Central memory CD8-positive, alpha-beta T cell (primary cell): ENCODE data around the gene OTOF.

Experiments used
- ATAC-seq: fragments of 150-1000 bp; cut with Tn5 transposase; replicated peaks from 2 replicates; pipeline ENCODE4 v1.10.0; 2022; ENCODE audit warnings: mild to moderate bottlenecking, moderate FRiP score, moderate number of reproducible peaks; ENCODE audit not compliant: poor library complexity, severe bottlenecking; ENCODE audit errors: extremely low read depth
- DNase-seq, 2 donors: peaks; one replicate each; pipeline ENCODE4 v3.0.0; 2021; ENCODE audit warnings: low spot score in 2 of 2
- H3K27ac Mint-ChIP-seq: one replicate; pipeline ENCODE4 v1.8.0; 2022; ENCODE audit warnings: low read depth, mild to moderate bottlenecking, moderate library complexity, mixed read lengths
- H3K27me3 Mint-ChIP-seq: one replicate; pipeline ENCODE4 v1.8.0; 2022; ENCODE audit warnings: mixed read lengths
- H3K36me3 Mint-ChIP-seq: one replicate; pipeline ENCODE4 v1.8.0; 2022; ENCODE audit warnings: mild to moderate bottlenecking, moderate library complexity, mixed read lengths; ENCODE audit not compliant: insufficient read depth
- H3K4me1 Mint-ChIP-seq: one replicate; pipeline ENCODE4 v1.8.0; 2022; ENCODE audit warnings: mixed read lengths
- H3K4me3 Mint-ChIP-seq: one replicate; pipeline ENCODE4 v1.8.0; 2022; ENCODE audit warnings: mild to moderate bottlenecking, moderate library complexity, mixed read lengths
- H3K9me3 Mint-ChIP-seq: one replicate; pipeline ENCODE4 v1.8.0; 2022; ENCODE audit warnings: mixed read lengths

Gene OTOF

GRCh38 chr2:26514045-26514444, 36.1 kb upstream of the OTOF start:
- Mint-ChIP-seq H3K27me3 (peaks cover 60% of the 10 kb centered on the region), H3K4me3 (no peak overlapping the region), H3K4me1 (no peaks in the 10 kb centered on the region), H3K36me3 (peaks cover 1% of the 10 kb centered on the region), H3K27ac (no peak overlapping the region), H3K9me3 (no peaks in the 10 kb centered on the region)
- DNase-seq (no peak), ATAC-seq (no peak)

- Mint-ChIP-seq H3K27me3 (peaks cover 61% of the 10 kb centered on the region), H3K27ac (no peak overlapping the region)
- no peak for ATAC-seq
Measured at GRCh38 chr2:26513261-26513660, 35.3 kb upstream of the OTOF start.

DNA sequence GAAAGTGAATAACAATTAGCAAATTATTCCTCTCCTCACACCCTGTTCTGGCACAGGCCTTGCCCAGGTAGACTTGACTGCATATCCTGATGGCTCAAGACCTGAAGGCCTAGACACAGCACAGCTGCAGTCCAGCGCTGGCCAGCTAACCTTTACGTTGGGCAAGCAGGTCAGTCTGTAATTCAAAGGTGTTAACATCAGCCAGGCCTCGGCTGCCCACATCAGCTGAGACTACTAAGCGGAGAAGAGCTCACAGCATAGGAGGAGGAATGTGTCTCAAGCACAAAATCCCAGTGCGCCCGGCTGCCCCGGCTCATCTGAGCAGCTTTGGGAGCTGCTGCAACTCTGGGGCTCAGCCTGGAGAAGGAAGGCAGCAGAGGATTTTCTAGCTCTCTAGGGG, 33.5 kb upstream of the OTOF start:
- ATAC-seq (no peak), DNase-seq (no peak)
- Mint-ChIP-seq H3K27me3 (peaks cover 56% of the 10 kb centered on the region), H3K27ac (no peak overlapping the region), H3K36me3 (no peaks in the 10 kb centered on the region), H3K4me3 (no peak overlapping the region), H3K9me3 (no peaks in the 10 kb centered on the region), H3K4me1 (no peaks in the 10 kb centered on the region)

More at GRCh38 chr2:26513261-26513660, 35.3 kb upstream of the OTOF start:
- no peaks in the 10 kb centered on the region for H3K36me3 Mint-ChIP-seq
- H3K9me3 Mint-ChIP-seq: no peaks in the 10 kb centered on the region
- H3K4me3 Mint-ChIP-seq: no peak overlapping the region
- no peak for DNase-seq
- H3K4me1 Mint-ChIP-seq: no peaks in the 10 kb centered on the region

- H3K9me3 Mint-ChIP-seq: no peaks in the 10 kb centered on the region
- peaks cover 56% of the 10 kb centered on the region for H3K27me3 Mint-ChIP-seq
- H3K4me1 Mint-ChIP-seq: no peaks in the 10 kb centered on the region
- ATAC-seq (no peak), DNase-seq (no peak)
- H3K27ac Mint-ChIP-seq: no peak overlapping the region
- no peak overlapping the region for H3K4me3 Mint-ChIP-seq
- no peaks in the 10 kb centered on the region for H3K36me3 Mint-ChIP-seq
Measured at GRCh38 chr2:26510344-26510973, 32.5 kb upstream of the OTOF start.

DNA sequence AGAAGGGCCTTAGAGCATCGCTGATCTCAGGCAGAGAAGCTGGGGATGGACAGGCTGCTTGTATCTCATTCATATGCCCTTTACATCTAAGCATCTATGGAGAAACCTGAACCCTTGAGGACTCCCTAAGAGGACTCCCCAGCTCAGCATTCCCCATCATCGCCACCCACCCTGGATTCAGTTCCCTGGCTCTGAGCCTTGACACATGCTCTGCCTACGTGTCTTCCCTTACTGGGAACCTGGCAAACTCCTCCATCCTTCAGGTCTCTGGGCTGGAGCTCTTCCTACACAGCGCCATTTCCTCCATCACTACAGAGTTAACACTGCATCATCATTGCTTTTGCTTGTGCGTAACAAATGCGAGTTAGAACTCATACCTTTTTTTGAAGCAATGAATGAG, 31.2 kb upstream of the OTOF start:
- ATAC-seq (no peak), DNase-seq (no peak)
- peaks cover 51% of the 10 kb centered on the region for H3K27me3 Mint-ChIP-seq
- H3K9me3 Mint-ChIP-seq: no peaks in the 10 kb centered on the region
- H3K27ac Mint-ChIP-seq: no peak overlapping the region
- no peaks in the 10 kb centered on the region for H3K4me1 Mint-ChIP-seq
- H3K4me3 Mint-ChIP-seq: no peak overlapping the region
- H3K36me3 Mint-ChIP-seq: no peaks in the 10 kb centered on the region

- H3K27me3 Mint-ChIP-seq: peaks cover 43% of the 10 kb centered on the region
- H3K9me3 Mint-ChIP-seq: no peaks in the 10 kb centered on the region
- no peaks in the 10 kb centered on the region for H3K36me3 Mint-ChIP-seq
- no peak overlapping the region for H3K27ac Mint-ChIP-seq
- H3K4me3 Mint-ChIP-seq: no peak overlapping the region
- H3K4me1 Mint-ChIP-seq: peaks cover 9% of the 10 kb centered on the region
- ATAC-seq: no peak
- no peak for DNase-seq
Measured at GRCh38 chr2:26507932-26508331, 30.0 kb upstream of the OTOF start.

- no peak for DNase-seq
- no peaks in the 10 kb centered on the region for H3K9me3 Mint-ChIP-seq
- H3K4me3 Mint-ChIP-seq: no peak overlapping the region
- H3K27me3 Mint-ChIP-seq: peaks cover 35% of the 10 kb centered on the region
- H3K27ac Mint-ChIP-seq: no peak overlapping the region
- peaks cover 9% of the 10 kb centered on the region for H3K4me1 Mint-ChIP-seq
- ATAC-seq: no peak
- no peaks in the 10 kb centered on the region for H3K36me3 Mint-ChIP-seq
Measured at GRCh38 chr2:26507088-26507487, 29.2 kb upstream of the OTOF start.

DNA sequence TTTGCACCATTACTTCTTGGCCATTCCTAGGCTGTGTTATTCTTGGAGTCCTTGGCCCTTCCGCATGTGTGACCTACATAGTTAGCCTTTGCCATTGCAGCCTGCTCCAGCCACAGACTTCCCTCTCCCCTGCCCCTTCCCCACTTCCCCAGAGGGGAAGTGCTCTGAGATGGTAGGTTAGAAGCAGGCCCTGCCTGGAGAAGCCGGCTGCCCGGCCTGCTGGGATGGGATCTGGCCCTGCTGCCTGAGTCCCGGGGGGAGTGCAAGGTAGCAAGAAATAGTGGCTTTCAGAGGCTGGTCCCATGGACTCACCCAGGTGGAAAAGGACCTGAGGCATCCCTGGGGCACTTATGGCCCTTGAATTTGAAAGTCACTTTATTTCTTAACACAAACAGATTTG, 28.4 kb upstream of the OTOF start:
- no peak for ATAC-seq
- H3K9me3 Mint-ChIP-seq: no peaks in the 10 kb centered on the region
- H3K4me3 Mint-ChIP-seq: no peak overlapping the region
- no peak overlapping the region for H3K27ac Mint-ChIP-seq
- peaks cover 9% of the 10 kb centered on the region for H3K4me1 Mint-ChIP-seq
- no peak for DNase-seq
- H3K36me3 Mint-ChIP-seq: no peaks in the 10 kb centered on the region
- peaks cover 31% of the 10 kb centered on the region for H3K27me3 Mint-ChIP-seq

- DNase-seq (no peak), ATAC-seq (no peak)
- H3K4me3 Mint-ChIP-seq: peak overlapping the region; percentile 65
- peaks cover 9% of the 10 kb centered on the region for H3K4me1 Mint-ChIP-seq
- no peak overlapping the region for H3K27ac Mint-ChIP-seq
- H3K27me3 Mint-ChIP-seq: peaks cover 10% of the 10 kb centered on the region
- no peaks in the 10 kb centered on the region for H3K36me3 Mint-ChIP-seq
- no peaks in the 10 kb centered on the region for H3K9me3 Mint-ChIP-seq
Measured at GRCh38 chr2:26504002-26504401, 26.1 kb upstream of the OTOF start.

DNA sequence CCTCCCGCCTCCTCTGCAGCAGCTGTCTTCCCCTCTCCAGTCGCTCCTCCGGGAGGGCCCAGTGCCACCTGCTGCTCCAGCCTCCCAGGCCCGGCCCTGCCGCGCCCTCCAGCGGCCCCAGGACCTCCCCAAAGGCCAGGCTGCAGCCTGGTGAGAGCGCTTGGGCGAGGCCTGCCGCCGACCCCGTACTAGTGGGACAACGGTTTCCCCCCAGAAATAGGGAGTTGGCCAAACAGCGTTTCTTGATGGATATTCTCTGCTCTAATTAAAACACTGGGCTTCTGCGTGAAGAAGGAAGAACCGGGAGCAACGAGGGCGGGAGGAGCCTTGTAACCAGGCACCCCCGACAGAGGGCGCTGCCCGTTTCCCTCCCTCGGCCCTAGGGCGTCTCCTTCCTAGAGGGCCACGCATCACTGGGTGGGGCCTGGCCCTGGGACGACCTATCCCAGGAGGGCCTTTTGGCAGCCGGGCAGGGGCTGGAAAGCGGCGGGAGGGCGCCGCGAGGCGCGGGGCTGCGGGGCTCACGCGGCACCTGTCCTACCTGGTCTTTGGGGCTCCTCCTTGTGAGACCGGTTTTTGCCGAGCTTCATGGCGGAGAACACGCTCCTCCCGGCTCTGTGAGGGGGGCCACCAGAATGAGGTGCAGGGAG, 25.4 kb upstream of the OTOF start:
- Mint-ChIP-seq H3K4me1 (peaks cover 9% of the 10 kb centered on the region), H3K4me3 (peak overlapping the region; percentile 65), H3K36me3 (no peaks in the 10 kb centered on the region), H3K9me3 (no peaks in the 10 kb centered on the region), H3K27me3 (peaks cover 10% of the 10 kb centered on the region), H3K27ac (no peak overlapping the region)
- ATAC-seq (peak; percentile 96), DNase-seq (peak; percentile 55 to 64)

- H3K27me3 Mint-ChIP-seq: peaks cover 21% of the 10 kb centered on the region
- H3K4me1 Mint-ChIP-seq: peaks cover 9% of the 10 kb centered on the region
- no peak overlapping the region for H3K27ac Mint-ChIP-seq
- no peak for DNase-seq
- H3K4me3 Mint-ChIP-seq: no peak overlapping the region
- no peaks in the 10 kb centered on the region for H3K9me3 Mint-ChIP-seq
- no peaks in the 10 kb centered on the region for H3K36me3 Mint-ChIP-seq
- no peak for ATAC-seq
Measured at GRCh38 chr2:26500406-26500805, 22.5 kb upstream of the OTOF start.

GRCh38 chr2:26495705-26496297, 17.9 kb upstream of the OTOF start:
- Mint-ChIP-seq H3K36me3 (no peaks in the 10 kb centered on the region), H3K4me3 (no peak overlapping the region), H3K4me1 (no peaks in the 10 kb centered on the region), H3K27me3 (peaks cover 21% of the 10 kb centered on the region), H3K27ac (no peak overlapping the region), H3K9me3 (no peaks in the 10 kb centered on the region)
- ATAC-seq (no peak), DNase-seq (no peak)

DNA sequence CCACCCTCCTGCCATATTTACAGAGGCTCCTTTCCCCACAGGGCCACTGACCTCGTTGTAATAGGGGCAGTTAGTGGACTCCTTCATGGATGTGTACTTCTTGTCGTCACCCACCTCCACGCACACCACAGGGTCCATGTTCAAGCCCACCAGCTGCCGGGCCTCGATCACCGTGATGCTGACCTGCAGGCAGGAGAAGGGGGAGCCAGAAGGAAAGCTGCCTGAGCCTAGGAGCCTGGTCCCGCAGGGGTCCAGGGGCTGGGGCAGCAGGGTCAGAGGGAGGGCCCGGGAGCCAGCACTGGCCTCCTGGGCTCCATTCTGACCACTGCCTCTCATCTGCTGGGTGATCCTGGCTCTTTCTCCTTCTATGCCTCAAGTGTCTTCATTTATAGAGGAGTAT, 17.0 kb upstream of the OTOF start:
- no peak for DNase-seq
- no peaks in the 10 kb centered on the region for H3K4me1 Mint-ChIP-seq
- H3K9me3 Mint-ChIP-seq: no peaks in the 10 kb centered on the region
- H3K4me3 Mint-ChIP-seq: no peak overlapping the region
- H3K36me3 Mint-ChIP-seq: no peaks in the 10 kb centered on the region
- no peak overlapping the region for H3K27ac Mint-ChIP-seq
- H3K27me3 Mint-ChIP-seq: peaks cover 21% of the 10 kb centered on the region
- ATAC-seq: no peak
